Heart left ventricle (tissue), 16 donors: Measurements from ENCODE around the gene DISP1. TPM values are rescaled to one million over a fixed set of nuclear protein-coding genes. Genes with fewer than 3 reads are reported as not detected.

Experiments
- ATAC-seq, 4 donors: fragments of 200-7000 bp; cut with Tn5 transposase; one replicate each; pipeline ENCODE4 v1.9.1; 2020 to 2022; ENCODE audit warnings: moderate library complexity in 4 of 4, mild to moderate bottlenecking in 3 of 4, moderate number of reproducible peaks in 1 of 4
- DNase-seq, 5 donors: peaks; one replicate each; pipeline ENCODE4 v3.0.0-alpha.2; 2020
- H3K27ac ChIP-seq, 12 donors: fragments of 200-600 bp; sonication (generic) in 4 of 12; one replicate each; pipeline versions ENCODE4 v1.5.0 to v1.8.0; 2016 to 2022; ENCODE audit warnings: mild to moderate bottlenecking in 2 of 12
- H3K27me3 ChIP-seq, 9 donors: fragments of 200-600 bp; sonication (generic) in 2 of 9; one replicate each; pipeline versions ENCODE4 v1.5.1 to v1.8.0; 2016 to 2022; ENCODE audit warnings: mild to moderate bottlenecking in 3 of 9
- H3K36me3 ChIP-seq, 9 donors: fragments of 200-600 bp; sonication (generic) in 2 of 9; one replicate each; pipeline versions ENCODE4 v1.5.0 to v1.8.0; 2018 to 2022; ENCODE audit warnings: mild to moderate bottlenecking in 2 of 9
- H3K4me1 ChIP-seq, 12 donors: fragments of 200-600 bp; sonication (generic) in 4 of 12; one replicate each; pipeline versions ENCODE4 v1.5.0 to v1.8.0; 2016 to 2022; ENCODE audit warnings: mild to moderate bottlenecking in 3 of 12
- H3K4me3 ChIP-seq, 12 donors: fragments of 200-600 bp; sonication (generic) in 4 of 12; one replicate each; pipeline versions ENCODE4 v1.5.0 to v1.8.0; 2017 to 2022; ENCODE audit warnings: mild to moderate bottlenecking in 9 of 12, moderate library complexity in 4 of 12
- H3K9me3 ChIP-seq, 12 donors: fragments of 200-600 bp; sonication (generic) in 4 of 12; one replicate each; pipeline versions ENCODE4 v1.5.0 to v1.8.0; 2016 to 2022; ENCODE audit warnings: mild to moderate bottlenecking in 1 of 12
- POLR2A ChIP-seq, 2 donors: fragments of 450-650 bp; IDR thresholded peaks; one replicate each; pipeline ENCODE4 v1.6.1; 2017; ENCODE audit warnings: antibody characterized with exemption in 2 of 2, mild to moderate bottlenecking in 2 of 2, moderate library complexity in 2 of 2
- WGBS, 4 donors: extraction: QIAGEN DNeasy Blood & Tissue Kit in 2 of 4; methylation state at CpG; one replicate each; pipeline versions ENCODE4 v1.1.5 to v1.1.7; 2013 to 2018; 5-methylcytosine and 5-hydroxymethylcytosine counted together
- intact Hi-C, 10 donors: fragments of 100-400 bp; cut with DNase I; formaldehyde crosslinking; loops; one replicate each; pipeline versions ENCODE4 v1.11.1 to v1.14.2; 2022
- polyA plus RNA-seq, 2 donors: library from polyadenylated mRNA; stranded (reverse); fragments of 200-250 nt; gene quantifications; one replicate each; pipeline ENCODE4 v1.2.3, GENCODE V29; 2013
- total RNA-seq, 9 donors: library from RNA; depleted of rRNA in 2 of 9; stranded (reverse); fragments of >200 nt in 2 of 9; fragmentation: NEBNext Ultra II Directional in 3 of 9; extraction: Animal tissue kit (Norgen Biotek cat#: 25700) in 3 of 9; gene quantifications; one replicate each; pipeline versions ENCODE4 v1.1.0 to v1.2.4, GENCODE V29; 2016 to 2023
- TF ChIP-seq, protein P1 (sequence below), 12 donors: fragments of 200-600 bp; sonication (generic) in 4 of 12; IDR thresholded peaks; one replicate each; pipeline versions ENCODE4 v1.5.0 to v1.8.0; 2018 to 2022; ENCODE audit warnings: antibody characterized with exemption in 12 of 12, mild to moderate bottlenecking in 5 of 12
- donor health status: ischemic (EF 13 %, LVEDD 7.1; RV severe dilation, severe dysfunction).
- donor health status: healthy with polysubstance abuse.
- donor health status: DM: no; HTN: yes; CAD: no.
- donor health status: DM: no; HTN: no; CAD: no.
- donor health status: ischemic (EF 25% LVEDD 6.9; RV normal size, moderate dysfunction).
- donor health status: ischemic (EF 25% LVEDD 5.7; RV mildly dilated, moderate dysfunction).
- donor health status: healthy.
- donor health status: DM: yes; HTN: yes; CAD: no.
- donor health status: ischemic (EF 35%, LVEDD 5.7; RV mildly dilated, moderate dysfunction).
- donor health status: nonischemic (EF 11% LVEDD 7.7; RV severe dilation, severe dysfunction).
- donor health status: DM: yes; HTN: yes; CAD: no.
- donor health status: PGD.
- donor health status: ischemic (EF 29% LVEDD 5.4; RV normal size, mild dysfunction).
- donor health status: nonischemic (EF 23%, LVEDD 6.1; RV moderate dilation, normal function).

Gene DISP1
- total and polyA plus RNA-seq, 11 donors, result 2.3 to 16.3 (median 5.8) TPM

DNA sequence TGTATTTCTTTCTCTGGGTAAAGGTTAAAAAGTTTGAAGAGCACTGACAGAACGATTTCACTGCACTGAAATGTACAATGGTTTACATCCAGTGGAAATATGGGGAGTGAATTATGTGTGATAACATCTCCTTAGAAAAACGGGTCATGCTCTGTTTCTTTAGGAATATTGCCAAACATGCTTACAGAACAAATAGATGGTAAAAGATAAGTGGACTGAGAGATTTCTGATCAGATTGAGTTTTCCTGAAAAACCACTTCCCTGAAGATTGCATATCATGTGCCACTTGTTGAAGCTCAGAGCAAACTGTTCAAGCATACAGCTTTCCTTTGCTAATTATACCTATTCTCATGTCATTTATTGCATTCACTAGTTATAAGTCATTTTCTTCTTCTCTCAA is 29.9 kb upstream of the DISP1 start:
- Histone ChIP-seq H3K27me3 (no peaks in the 10 kb centered on the region), H3K27ac (peak overlapping the region in 2 of 12 donors; percentile 43 to 57), H3K4me3 (no peak overlapping the region), H3K4me1 (peaks cover 0 to 26% (median 1%) of the 10 kb centered on the region in 12 donors), H3K9me3 (peaks cover 0 to under 1% (median 0%) of the 10 kb centered on the region in 12 donors), H3K36me3 (no peaks in the 10 kb centered on the region)
- TF ChIP-seq, protein P1, sequence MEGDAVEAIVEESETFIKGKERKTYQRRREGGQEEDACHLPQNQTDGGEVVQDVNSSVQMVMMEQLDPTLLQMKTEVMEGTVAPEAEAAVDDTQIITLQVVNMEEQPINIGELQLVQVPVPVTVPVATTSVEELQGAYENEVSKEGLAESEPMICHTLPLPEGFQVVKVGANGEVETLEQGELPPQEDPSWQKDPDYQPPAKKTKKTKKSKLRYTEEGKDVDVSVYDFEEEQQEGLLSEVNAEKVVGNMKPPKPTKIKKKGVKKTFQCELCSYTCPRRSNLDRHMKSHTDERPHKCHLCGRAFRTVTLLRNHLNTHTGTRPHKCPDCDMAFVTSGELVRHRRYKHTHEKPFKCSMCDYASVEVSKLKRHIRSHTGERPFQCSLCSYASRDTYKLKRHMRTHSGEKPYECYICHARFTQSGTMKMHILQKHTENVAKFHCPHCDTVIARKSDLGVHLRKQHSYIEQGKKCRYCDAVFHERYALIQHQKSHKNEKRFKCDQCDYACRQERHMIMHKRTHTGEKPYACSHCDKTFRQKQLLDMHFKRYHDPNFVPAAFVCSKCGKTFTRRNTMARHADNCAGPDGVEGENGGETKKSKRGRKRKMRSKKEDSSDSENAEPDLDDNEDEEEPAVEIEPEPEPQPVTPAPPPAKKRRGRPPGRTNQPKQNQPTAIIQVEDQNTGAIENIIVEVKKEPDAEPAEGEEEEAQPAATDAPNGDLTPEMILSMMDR (IDR thresholded peaks at IDR 0.05), result no peak
- no peak for TF ChIP-seq POLR2A (IDR thresholded peaks at IDR 0.05)
- no peak for ATAC-seq
- intact Hi-C loops, result no loop called here
- no peak for DNase-seq
- 25 to 34% (median 28%) methylated on average over 2 of the region's 2 CpGs for WGBS, 4 donors

DNA sequence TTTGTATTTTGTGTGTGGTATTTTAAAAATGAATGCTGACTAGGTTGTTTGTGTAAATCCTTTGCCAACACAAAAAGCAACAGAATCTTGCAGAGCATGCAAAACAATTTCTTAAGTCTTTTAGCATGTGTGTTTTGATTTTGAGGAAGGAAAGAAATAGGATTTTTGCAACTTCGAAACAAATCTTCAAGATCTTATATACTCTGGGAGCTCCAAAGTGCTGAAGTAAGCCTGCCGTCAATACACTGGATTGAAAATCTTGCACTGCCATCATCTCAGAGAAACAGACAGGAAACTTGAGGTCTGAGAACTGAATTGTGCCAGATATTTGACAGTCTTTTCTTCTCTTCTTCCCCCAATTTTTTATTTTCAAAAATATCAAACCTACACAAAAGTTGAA is 29.3 kb upstream of the DISP1 start:
- peaks cover 0 to 26% (median 1%) of the 10 kb centered on the region in 12 donors for H3K4me1 ChIP-seq
- peak overlapping the region in 1 of 12 donors; percentile 57 for H3K27ac ChIP-seq
- H3K27me3 ChIP-seq, result no peaks in the 10 kb centered on the region
- H3K9me3 ChIP-seq, result peaks cover 0 to 6% (median 0%) of the 10 kb centered on the region in 12 donors
- ATAC-seq, result peak in 2 of 4 donors; percentile 28 to 51
- 56 to 66% (median 59%) methylated on average over 2 of the region's 2 CpGs for WGBS, 4 donors
- DNase-seq, result no peak
- intact Hi-C loops, result no loop called here
- no peak overlapping the region for H3K4me3 ChIP-seq
- TF ChIP-seq POLR2A (IDR thresholded peaks at IDR 0.05), result no peak
- TF ChIP-seq, protein P1 (IDR thresholded peaks at IDR 0.05), result no peak
- H3K36me3 ChIP-seq, result no peaks in the 10 kb centered on the region

DNA sequence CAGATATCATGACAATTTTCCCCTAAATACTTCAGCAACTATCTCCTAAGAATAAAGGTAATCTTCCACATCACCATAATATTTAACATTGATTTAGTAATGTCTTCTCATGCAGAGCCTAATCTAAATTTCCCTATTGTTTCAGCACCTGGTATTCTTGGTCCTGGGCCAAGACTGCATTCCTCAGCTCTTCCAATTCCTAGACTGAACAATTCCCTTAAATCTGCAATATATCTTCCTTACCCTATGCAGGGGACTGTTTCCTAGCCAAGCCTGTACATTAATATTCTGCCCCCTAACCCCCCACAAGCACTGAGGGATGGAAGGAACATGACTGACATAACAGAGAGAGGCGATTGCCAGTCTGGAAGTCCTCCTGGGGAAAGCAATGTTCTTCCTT is 28.7 kb upstream of the DISP1 start:
- Histone ChIP-seq H3K27ac (peak overlapping the region in 1 of 12 donors; percentile 34), H3K36me3 (no peaks in the 10 kb centered on the region), H3K27me3 (no peaks in the 10 kb centered on the region), H3K9me3 (peaks cover 0 to 6% (median 0%) of the 10 kb centered on the region in 12 donors), H3K4me3 (no peak overlapping the region), H3K4me1 (peaks cover 0 to 26% (median 1%) of the 10 kb centered on the region in 12 donors)
- intact Hi-C loops, result no loop called here
- 27 to 73% (median 47%) methylated on average over 1 of the region's 1 CpG for WGBS, 4 donors
- no peak for TF ChIP-seq POLR2A (IDR thresholded peaks at IDR 0.05)
- TF ChIP-seq, protein P1 (IDR thresholded peaks at IDR 0.05), result no peak
- ATAC-seq (no peak), DNase-seq (no peak)

DNA sequence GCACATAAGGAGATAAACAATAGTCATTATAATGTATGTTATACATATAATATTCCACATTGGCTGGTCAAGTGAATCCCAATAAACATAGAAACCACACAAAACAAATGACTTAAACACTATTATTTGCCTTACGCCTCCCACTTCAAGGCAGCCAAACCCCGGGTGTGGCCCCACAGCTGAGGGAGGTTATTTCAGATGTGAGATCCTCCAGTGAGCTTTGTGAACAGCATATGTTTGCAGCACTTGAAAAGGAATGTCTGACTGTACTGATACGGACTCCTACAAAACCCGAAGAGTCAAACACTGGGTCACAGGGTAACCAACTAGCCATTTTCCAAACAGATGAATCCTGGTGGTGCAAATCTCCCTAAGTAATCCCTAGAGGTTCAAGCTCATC is 27.1 kb upstream of the DISP1 start:
- TF ChIP-seq, protein P1 (IDR thresholded peaks at IDR 0.05), result no peak
- no peak for TF ChIP-seq POLR2A (IDR thresholded peaks at IDR 0.05)
- DNase-seq, result no peak
- no peak overlapping the region for H3K4me3 ChIP-seq
- no peak for ATAC-seq
- peaks cover 0 to 26% (median 1%) of the 10 kb centered on the region in 12 donors for H3K4me1 ChIP-seq
- peaks cover 0 to 6% (median 0%) of the 10 kb centered on the region in 12 donors for H3K9me3 ChIP-seq
- no peak overlapping the region for H3K27ac ChIP-seq
- 45 to 59% (median 55%) methylated on average over 4 of the region's 4 CpGs for WGBS, 4 donors
- no peaks in the 10 kb centered on the region for H3K27me3 ChIP-seq
- intact Hi-C loops, result no loop called here
- H3K36me3 ChIP-seq, result no peaks in the 10 kb centered on the region
